OCI-M1 (cell line): ENCODE measurements around the gene EFNB1.
A peak's percentile ranks its signal among the peaks of the same experiment; 100 is the strongest.

ENCODE experiments used
- DNase-seq: peaks from one replicate; lab custom pipeline; 2025; lab: John Stamatoyannopoulos, UW

Gene EFNB1

DNA sequence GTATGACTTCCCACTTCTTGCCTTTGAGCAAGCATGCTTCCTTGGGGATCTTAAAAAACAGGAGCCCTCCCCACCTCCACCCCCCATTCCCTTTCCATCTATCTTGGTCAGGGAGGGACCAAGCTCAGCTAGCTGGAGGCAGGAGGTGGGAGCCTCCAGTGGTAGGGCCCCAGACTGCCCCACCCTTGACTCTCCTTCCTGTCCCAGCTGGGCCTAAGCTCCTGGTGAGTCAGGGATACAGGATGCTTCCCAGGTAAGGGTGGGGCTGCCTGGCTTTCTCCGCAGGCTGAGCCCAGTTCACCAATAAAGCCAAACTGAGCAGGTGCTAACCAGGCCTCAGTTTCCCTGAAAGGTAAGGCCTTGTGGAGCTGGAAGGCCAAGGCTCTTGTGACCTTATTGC, 15.2 kb downstream of the EFNB1 start:
- DNase-seq = no peak

DNA sequence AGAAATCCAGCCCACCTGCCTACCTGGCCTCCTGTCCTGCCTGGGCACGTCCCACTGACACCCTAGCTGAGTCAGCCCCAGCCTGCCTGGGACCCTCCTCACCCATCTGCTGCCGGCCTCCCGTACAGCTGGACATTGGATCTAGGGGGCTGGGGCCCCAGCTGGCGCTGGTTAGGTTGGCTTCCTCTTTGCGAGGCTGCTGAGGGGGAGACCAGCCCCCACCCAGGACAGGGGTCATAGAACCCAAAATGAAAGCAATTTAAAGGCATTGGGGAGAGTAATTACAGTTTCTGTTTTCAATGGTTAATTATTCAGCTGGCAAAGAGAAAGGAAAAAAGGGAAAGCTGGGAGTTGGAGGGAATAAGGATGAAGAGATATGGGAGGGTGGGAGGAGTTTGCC, 15.8 kb downstream of the EFNB1 start:
- no peak for DNase-seq

GRCh38 chrX:68846536-68846935, 17.7 kb downstream of the EFNB1 start:
- no peak for DNase-seq

GRCh38 chrX:68847172-68847571, 18.4 kb downstream of the EFNB1 start:
- DNase-seq = no peak

DNA sequence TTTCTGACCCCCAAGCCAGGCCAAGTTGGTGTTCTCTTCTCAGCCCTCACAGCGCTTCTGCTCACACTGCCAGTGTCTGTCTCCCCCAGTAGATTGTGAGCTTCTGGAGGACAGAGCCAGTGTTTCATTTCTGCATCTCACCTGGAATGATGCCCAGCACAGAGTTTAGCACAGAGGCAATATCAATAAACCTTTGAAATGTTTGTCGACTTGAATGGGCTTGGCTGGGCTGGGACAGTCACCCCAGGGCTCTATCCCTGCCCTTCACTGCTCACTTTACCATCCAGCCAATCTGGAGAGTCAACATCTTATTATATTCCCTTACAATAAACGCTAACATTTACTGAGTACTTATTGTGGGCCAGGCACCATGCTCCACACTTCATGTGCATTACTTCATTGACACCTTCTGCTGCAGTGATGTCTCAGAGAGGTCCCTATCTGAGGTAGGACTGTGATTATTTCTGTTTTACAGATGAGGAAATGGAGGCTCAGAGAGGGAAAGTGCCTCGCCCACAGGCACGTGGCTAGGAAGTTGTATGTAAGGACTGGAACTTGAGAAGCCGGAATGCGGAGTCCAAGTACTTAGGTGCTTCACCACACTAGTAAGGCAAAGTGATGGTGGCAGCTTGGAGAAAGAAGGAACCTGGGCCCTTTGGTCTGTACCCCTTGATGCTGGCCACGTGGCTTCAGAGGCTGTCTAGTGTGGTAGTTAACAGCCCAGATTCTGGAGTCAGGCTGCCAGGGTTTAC, 19.5 kb downstream of the EFNB1 start:
- no peak for DNase-seq

DNA sequence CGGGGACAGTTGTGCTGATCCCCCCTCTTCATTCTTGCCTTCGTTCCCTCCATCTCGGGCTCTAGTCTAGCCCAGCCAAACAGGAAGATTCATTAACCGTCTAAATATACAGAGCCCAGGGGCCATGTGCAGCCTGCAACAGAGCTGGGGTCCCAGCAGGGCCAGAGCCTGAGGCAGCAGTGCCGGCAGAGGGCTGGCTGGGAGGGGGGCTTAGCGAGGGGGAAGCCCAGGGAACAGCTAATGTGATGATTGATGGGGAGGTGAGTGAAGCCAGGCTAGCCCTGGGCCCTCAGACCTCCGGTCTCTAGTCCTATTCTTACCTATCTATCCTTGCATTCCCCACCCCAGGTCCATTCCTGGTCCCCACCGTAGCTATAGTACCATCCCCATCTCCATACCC, 22.3 kb downstream of the EFNB1 start:
- no peak for DNase-seq

GRCh38 chrX:68852046-68852445, 23.2 kb downstream of the EFNB1 start:
- DNase-seq = no peak

GRCh38 chrX:68853665-68854251, 24.9 kb downstream of the EFNB1 start:
- no peak for DNase-seq

GRCh38 chrX:68865300-68865699, 36.5 kb downstream of the EFNB1 start:
- DNase-seq = peak; percentile 0

DNA sequence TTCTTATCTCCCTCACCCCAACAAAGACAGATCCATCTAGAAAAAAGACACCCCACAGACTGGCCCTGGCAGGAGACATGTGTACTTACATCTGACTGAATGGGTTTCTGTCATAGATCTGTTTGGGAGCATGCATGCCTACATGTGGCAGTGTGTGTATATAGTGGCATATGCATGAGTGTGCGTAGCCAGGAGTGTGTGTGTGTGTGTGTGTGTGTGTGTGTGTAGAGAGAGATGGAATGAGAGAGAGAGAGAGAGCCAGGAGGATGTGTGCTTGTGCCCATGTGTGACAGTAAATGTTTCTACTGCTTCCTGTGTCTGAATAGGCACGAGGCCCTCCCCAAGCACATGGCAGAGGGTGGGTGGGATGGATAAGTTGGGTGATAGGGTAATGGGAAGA, 37.1 kb downstream of the EFNB1 start:
- no peak for DNase-seq

DNA sequence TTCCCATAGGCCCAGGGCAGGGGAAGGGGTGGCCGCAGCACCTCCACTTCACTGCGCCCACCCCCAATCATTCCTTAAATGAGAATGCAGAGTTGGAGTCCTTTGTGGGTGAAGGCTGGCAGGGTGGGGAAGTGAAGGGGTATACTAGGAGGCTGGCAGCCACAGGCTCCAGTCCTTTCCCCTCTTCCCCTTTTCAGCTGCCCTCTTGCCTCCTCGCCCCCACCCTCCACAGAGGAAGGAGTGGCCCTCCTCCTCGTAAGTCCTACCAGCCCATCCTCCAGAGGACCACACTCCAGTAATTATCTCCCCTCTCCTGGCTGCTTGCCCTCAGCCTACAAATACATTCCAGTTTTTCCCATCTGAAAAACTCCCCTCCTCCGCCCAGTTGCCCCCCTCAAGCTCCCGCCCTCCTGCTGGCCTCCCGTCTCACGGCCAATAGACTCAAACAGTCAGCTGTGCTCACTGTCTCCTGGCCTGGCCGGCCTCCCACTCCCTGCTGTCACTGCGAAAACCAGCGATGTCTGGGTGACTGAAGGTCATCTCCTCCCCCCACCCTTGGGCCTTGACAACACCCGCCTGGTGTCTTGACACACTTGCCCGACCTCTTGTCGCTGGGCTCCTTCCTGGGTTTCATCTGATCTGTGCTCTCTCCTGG, 38.8 kb downstream of the EFNB1 start:
- DNase-seq = no peak

GRCh38 chrX:68868316-68868715, 39.5 kb downstream of the EFNB1 start:
- DNase-seq = no peak

GRCh38 chrX:68868902-68869800, 40.3 kb downstream of the EFNB1 start:
- DNase-seq = no peak

- DNase-seq = no peak
Observed at GRCh38 chrX:68870357-68870756, 41.5 kb downstream of the EFNB1 start.

DNA sequence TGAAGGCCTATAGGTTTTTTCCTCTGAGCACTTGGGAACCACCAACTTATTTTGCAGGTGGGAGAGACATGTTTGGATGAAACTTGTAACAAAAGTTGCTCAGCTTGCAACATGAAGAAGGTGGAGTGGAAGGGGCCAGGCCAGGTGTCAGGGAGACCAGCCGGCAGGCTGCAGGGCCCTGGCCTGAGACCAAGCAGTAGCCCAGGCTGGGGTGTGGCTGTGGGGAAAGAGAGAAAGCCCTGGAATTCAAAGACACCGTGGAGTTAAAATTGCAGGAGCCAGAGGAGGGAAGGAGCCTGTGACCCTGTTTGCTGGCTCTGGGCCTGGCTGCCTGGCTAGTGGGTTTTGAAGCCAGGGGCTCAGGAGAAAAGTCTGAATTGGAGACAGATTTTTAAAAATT, 43.4 kb downstream of the EFNB1 start:
- DNase-seq = no peak

GRCh38 chrX:68874076-68874475, 45.3 kb downstream of the EFNB1 start:
- DNase-seq = no peak

DNA sequence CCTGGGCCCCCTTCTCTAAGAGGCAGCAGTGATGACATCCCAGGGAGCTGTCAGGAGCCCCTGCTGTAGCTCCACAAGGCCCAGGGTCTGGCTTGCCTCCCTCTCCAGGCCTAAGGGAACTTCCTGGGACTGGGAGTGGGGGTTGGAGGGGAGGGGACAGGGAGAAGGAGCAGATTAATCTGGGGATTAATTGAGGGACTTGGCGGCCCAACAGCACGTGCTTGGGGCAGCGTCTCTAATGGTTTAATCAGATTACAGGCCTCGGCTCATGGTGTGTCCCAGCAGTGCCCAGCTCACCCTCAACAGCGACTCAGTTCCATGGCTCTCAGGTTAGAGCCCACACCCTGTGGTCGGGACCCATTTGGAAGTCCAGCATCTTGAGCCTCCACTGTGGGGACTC, 47.9 kb downstream of the EFNB1 start:
- no peak for DNase-seq

GRCh38 chrX:68877606-68878005, 48.8 kb downstream of the EFNB1 start:
- DNase-seq = no peak

GRCh38 chrX:68878977-68879645, 50.3 kb downstream of the EFNB1 start:
- DNase-seq = no peak

- no peak for DNase-seq
Observed at GRCh38 chrX:68880846-68881552, 52.2 kb downstream of the EFNB1 start.

DNA sequence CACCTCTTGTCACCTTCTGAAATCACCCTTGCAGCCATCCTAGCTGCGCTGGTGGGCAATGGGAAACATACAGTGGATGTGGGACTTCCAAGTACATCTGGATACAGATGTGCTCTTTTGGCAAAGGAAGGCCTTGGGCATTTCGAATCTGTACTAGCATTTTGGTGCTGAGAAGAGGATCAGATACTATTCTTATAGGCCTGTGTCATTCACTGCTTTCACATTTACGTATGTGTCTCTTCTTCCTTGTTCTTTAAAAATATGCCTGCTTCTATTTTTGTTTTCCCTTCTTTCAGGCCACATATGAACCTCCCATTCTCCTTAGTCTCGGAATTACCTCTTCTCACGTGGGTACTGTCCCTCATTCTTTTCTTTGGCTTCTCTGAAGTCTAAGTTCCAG, 53.1 kb downstream of the EFNB1 start:
- DNase-seq = no peak
